ENCODE measurements around the gene SVOPL. TPM values are rescaled to one million over a fixed set of nuclear protein-coding genes. Genes with fewer than 3 reads are reported as not detected.

SVOPL gene
- total RNA-seq, 1 experiment from 2014 or later, result 1.1 TPM

DNA sequence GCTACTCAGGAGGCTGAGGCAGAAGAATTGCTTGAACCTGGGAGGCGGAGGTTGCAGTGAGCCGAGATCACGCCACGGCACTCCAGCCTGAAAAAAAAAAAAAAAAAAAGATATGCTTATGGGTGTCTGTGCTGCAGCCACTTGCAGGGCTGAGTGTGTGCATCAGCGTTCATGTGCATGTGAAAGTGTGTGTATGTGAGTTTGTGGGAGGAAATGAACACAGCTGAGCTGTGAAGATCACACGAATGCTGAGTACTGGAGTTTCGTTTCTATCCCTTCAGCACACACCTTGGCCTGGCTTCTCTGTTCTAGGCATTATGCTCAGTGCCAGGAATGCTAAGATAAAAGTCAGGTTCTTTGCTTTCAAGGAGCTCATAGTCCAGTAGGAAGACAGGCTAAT, 12.0 kb upstream of the SVOPL start:
- no peak overlapping the region for H3K9ac ChIP-seq (ENCODE audit: extremely low read depth, insufficient read length, low read length)
- no peaks in the 10 kb centered on the region for H3K27me3 Mint-ChIP-seq (ENCODE audit: low read depth)
- H3K4ac ChIP-seq (ENCODE audit: low read depth, low read length), result no peak overlapping the region
- H3K79me2 ChIP-seq (ENCODE audit: insufficient read depth, low read length), result no peaks in the 10 kb centered on the region
- no peak overlapping the region for H3K18ac ChIP-seq (ENCODE audit: insufficient read length, low read depth, low read length)
- no peaks in the 10 kb centered on the region for H4K20me1 ChIP-seq (ENCODE audit: control insufficient read depth, insufficient read depth, insufficient read length)
- no peak overlapping the region for H2BK15ac ChIP-seq (ENCODE audit: low read depth, low read length)
- no peak overlapping the region for H3T11ph ChIP-seq (ENCODE audit: low read length)
- H3K56ac ChIP-seq (ENCODE audit: insufficient read length, low read depth, low read length), result no peak overlapping the region
- H3K79me1 ChIP-seq (ENCODE audit: insufficient read depth, low read depth, low read length, poor library complexity, severe bottlenecking), result no peaks in the 10 kb centered on the region
- no peak for DNase-seq
- no peak overlapping the region for H3K4me3 Mint-ChIP-seq
- 0 out of 4 replicates have a peak, but pooled peaks cover 0 to 5% of the 10 kb centered on the region in 2 experiments for H3K4me1 Mint-ChIP-seq
- H4K8ac ChIP-seq (replicated peaks; ENCODE audit: insufficient read length, low read depth, low read length), result no peak overlapping the region
- 0 out of 7 replicates have a peak overlapping the region, but pooled peaks of 1 of the 3 experiments have one; percentile 44 for H3K27ac Mint-ChIP-seq
- no peak overlapping the region for H2BK5ac ChIP-seq (ENCODE audit: insufficient read length, low read length)
- no peak overlapping the region for H4K91ac ChIP-seq (ENCODE audit: insufficient read length, low read depth, low read length)
- no peaks in the 10 kb centered on the region for H3K4me1 ChIP-seq (ENCODE audit: insufficient read depth, low read length)
- H3K14ac ChIP-seq (ENCODE audit: insufficient read depth, low read length), result no peak overlapping the region
- H2BK20ac ChIP-seq (ENCODE audit: low read depth, low read length, poor library complexity, severe bottlenecking), result no peak overlapping the region
- no peaks in the 10 kb centered on the region for H3K9me3 ChIP-seq (ENCODE audit: control insufficient read depth, low read depth, low read length)
- no peak overlapping the region for H3K23ac ChIP-seq (ENCODE audit: insufficient read length, low read depth, low read length)
- no peaks in the 10 kb centered on the region for H3K9me3 Mint-ChIP-seq
- H2AK5ac ChIP-seq (ENCODE audit: insufficient read length, low read length), result no peak overlapping the region
- no peaks in the 10 kb centered on the region for H3K23me2 ChIP-seq (ENCODE audit: insufficient read length, low read depth, low read length, poor library complexity, severe bottlenecking)
- no CpG with 5 or more reads among the region's 7 CpGs for WGBS (ENCODE audit: extremely low coverage, insufficient read length, low lambda C conversion rate)
- H2BK120ac ChIP-seq (ENCODE audit: low read depth, low read length, poor library complexity, severe bottlenecking), result no peak overlapping the region
- TF ChIP-seq, protein P1, sequence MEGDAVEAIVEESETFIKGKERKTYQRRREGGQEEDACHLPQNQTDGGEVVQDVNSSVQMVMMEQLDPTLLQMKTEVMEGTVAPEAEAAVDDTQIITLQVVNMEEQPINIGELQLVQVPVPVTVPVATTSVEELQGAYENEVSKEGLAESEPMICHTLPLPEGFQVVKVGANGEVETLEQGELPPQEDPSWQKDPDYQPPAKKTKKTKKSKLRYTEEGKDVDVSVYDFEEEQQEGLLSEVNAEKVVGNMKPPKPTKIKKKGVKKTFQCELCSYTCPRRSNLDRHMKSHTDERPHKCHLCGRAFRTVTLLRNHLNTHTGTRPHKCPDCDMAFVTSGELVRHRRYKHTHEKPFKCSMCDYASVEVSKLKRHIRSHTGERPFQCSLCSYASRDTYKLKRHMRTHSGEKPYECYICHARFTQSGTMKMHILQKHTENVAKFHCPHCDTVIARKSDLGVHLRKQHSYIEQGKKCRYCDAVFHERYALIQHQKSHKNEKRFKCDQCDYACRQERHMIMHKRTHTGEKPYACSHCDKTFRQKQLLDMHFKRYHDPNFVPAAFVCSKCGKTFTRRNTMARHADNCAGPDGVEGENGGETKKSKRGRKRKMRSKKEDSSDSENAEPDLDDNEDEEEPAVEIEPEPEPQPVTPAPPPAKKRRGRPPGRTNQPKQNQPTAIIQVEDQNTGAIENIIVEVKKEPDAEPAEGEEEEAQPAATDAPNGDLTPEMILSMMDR (conservative IDR thresholded peaks at IDR 0.05), result no peak
- H3K4me2 ChIP-seq (ENCODE audit: insufficient read depth, insufficient read length, low read length), result no peak overlapping the region
- no peak overlapping the region for H2AFZ ChIP-seq (ENCODE audit: low read length)
- no peak overlapping the region for H3K27ac ChIP-seq (ENCODE audit: insufficient read length, low read depth, low read length)
- H2BK12ac ChIP-seq (ENCODE audit: insufficient read length, low read depth, low read length), result no peak overlapping the region
- H3K36me3 Mint-ChIP-seq (ENCODE audit: insufficient read depth in 1 of 3, low read depth in 3 of 3), result no peaks in the 10 kb centered on the region
- no peak overlapping the region for H4K5ac ChIP-seq (ENCODE audit: insufficient read length, low read depth, low read length)
- H3K27me3 ChIP-seq (ENCODE audit: insufficient read depth, low read length), result no peaks in the 10 kb centered on the region
